WTC11 (cell line): ENCODE data around the gene SLC13A3. TPM values are rescaled to one million over a fixed set of nuclear protein-coding genes. Genes with fewer than 3 reads are reported as not detected.

Experiments used
- ATAC-seq: fragments of 200-7000 bp; cut with Tn5 transposase; 2 replicates; pipeline ENCODE4 v1.10.0; 2021; ENCODE audit warnings: mild to moderate bottlenecking, moderate library complexity
- CTCF ChIA-PET: fragments of 300-600 bp; sonication (Branson Sonifier 250); formaldehyde crosslinking; loops from one replicate; lab custom pipeline; 2021; ENCODE audit warnings: antibody characterized with exemption; lab: Charles Lee
- POLR2A ChIA-PET: fragments of 350-600 bp; sonication (Branson Sonifier 250); formaldehyde crosslinking; loops from one replicate; lab custom pipeline; 2021; ENCODE audit warnings: antibody characterized with exemption; lab: Charles Lee
- DNase-seq: peaks from one replicate; pipeline ENCODE4 v3.0.0; 2021; ENCODE audit warnings: low spot score
- H3K27ac Mint-ChIP-seq: 2 replicates; pipeline ENCODE4 v1.8.0; 2021; ENCODE audit warnings: mixed read lengths
- H3K27me3 Mint-ChIP-seq: 2 replicates; pipeline ENCODE4 v1.8.0; 2021; ENCODE audit warnings: low read depth, mild to moderate bottlenecking, moderate library complexity, mixed read lengths
- H3K36me3 Mint-ChIP-seq: 2 replicates; pipeline ENCODE4 v1.8.0; 2021; ENCODE audit warnings: mixed read lengths
- H3K4me1 Mint-ChIP-seq: 2 replicates; pipeline ENCODE4 v1.8.0; 2022; ENCODE audit warnings: mixed read lengths
- H3K4me3 Mint-ChIP-seq: 2 replicates; pipeline ENCODE4 v1.8.0; 2021; ENCODE audit warnings: mild to moderate bottlenecking, moderate library complexity, mixed read lengths
- H3K9me3 Mint-ChIP-seq: 2 replicates; pipeline ENCODE4 v1.8.0; 2021; ENCODE audit warnings: mixed read lengths
- ATF1 ChIP-seq: sonication (generic); formaldehyde crosslinking; IDR thresholded peaks from 2 replicates; pipeline ENCODE4 v1.8.1; 2023; ENCODE audit warnings: mild to moderate bottlenecking, moderate library complexity, missing genetic modification reagents
- EMX1 ChIP-seq: fragments of 250-450 bp; sonication (Bioruptor Pico); IDR thresholded peaks from 2 replicates; pipeline ENCODE4 v1.8.0; 2021; ENCODE audit warnings: mild to moderate bottlenecking
- JUN ChIP-seq: sonication (generic); formaldehyde crosslinking; IDR thresholded peaks from 2 replicates; pipeline ENCODE4 v1.8.0; 2023; ENCODE audit warnings: mild to moderate bottlenecking, missing genetic modification reagents
- NFE2L1 ChIP-seq: sonication (generic); formaldehyde crosslinking; IDR thresholded peaks from 2 replicates; pipeline ENCODE4 v1.8.1; 2023; ENCODE audit warnings: missing genetic modification reagents
- NFYB ChIP-seq: sonication (generic); formaldehyde crosslinking; conservative IDR thresholded peaks from 2 replicates; pipeline ENCODE4 v1.8.0; 2022; ENCODE audit warnings: low read depth, missing genetic modification reagents
- RELA ChIP-seq: sonication (generic); formaldehyde crosslinking; IDR thresholded peaks from 2 replicates; pipeline ENCODE4 v1.8.1; 2022; ENCODE audit warnings: missing genetic modification reagents, mild to moderate bottlenecking, borderline replicate concordance
- RORB ChIP-seq: fragments of 250-450 bp; sonication (Bioruptor Pico); IDR thresholded peaks from 2 replicates; pipeline ENCODE4 v1.9.0; 2021; ENCODE audit warnings: mild to moderate bottlenecking
- SMAD3 ChIP-seq: sonication (generic); formaldehyde crosslinking; IDR thresholded peaks from 2 replicates; pipeline ENCODE4 v1.8.0; 2022; ENCODE audit warnings: missing genetic modification reagents, mild to moderate bottlenecking, borderline replicate concordance
- SOX15 ChIP-seq: fragments of 250-450 bp; sonication (Bioruptor Pico); IDR thresholded peaks from 2 replicates; pipeline ENCODE4 v1.9.0; 2021; ENCODE audit warnings: mild to moderate bottlenecking
- ZNF416 ChIP-seq: fragments of 250-450 bp; sonication (Bioruptor Pico); IDR thresholded peaks from 2 replicates; pipeline ENCODE4 v1.9.0; 2021; ENCODE audit warnings: mild to moderate bottlenecking, inconsistent platforms
- ZNF423 ChIP-seq: fragments of 250-450 bp; sonication (Bioruptor Pico); IDR thresholded peaks from 2 replicates; pipeline ENCODE4 v2.1.2; 2022; ENCODE audit warnings: mild to moderate bottlenecking, moderate library complexity
- total RNA-seq: library from RNA; stranded (reverse); gene quantifications from 3 replicates; pipeline ENCODE4 v1.2.3, GENCODE V29; 2021
- TF ChIP-seq, protein P1 (sequence below): sonication (generic); formaldehyde crosslinking; IDR thresholded peaks from 2 replicates; pipeline ENCODE4 v1.8.0; 2022; ENCODE audit warnings: missing genetic modification reagents
- TF ChIP-seq, protein P2 (sequence below): sonication (generic); formaldehyde crosslinking; conservative IDR thresholded peaks from 2 replicates; pipeline ENCODE4 v1.8.1; 2023; ENCODE audit warnings: mild to moderate bottlenecking, low read depth, missing genetic modification reagents, moderate library complexity
- TF ChIP-seq, protein P3 (sequence below): sonication (generic); formaldehyde crosslinking; IDR thresholded peaks from 2 replicates; pipeline ENCODE4 v1.8.1; 2023; ENCODE audit warnings: mild to moderate bottlenecking, missing genetic modification reagents, moderate library complexity
- TF ChIP-seq, protein P4 (sequence below): fragments of 250-450 bp; sonication (Bioruptor Pico); IDR thresholded peaks from 2 replicates; pipeline ENCODE4 v1.9.0; 2021; ENCODE audit warnings: mild to moderate bottlenecking
- TF ChIP-seq, protein P5 (sequence below): sonication (generic); formaldehyde crosslinking; IDR thresholded peaks from 2 replicates; pipeline ENCODE4 v1.8.1; 2023; ENCODE audit warnings: mild to moderate bottlenecking, missing genetic modification reagents
- TF ChIP-seq, protein P6 (sequence below): sonication (generic); formaldehyde crosslinking; IDR thresholded peaks from 2 replicates; pipeline ENCODE4 v1.8.0; 2023; ENCODE audit warnings: missing genetic modification reagents, mild to moderate bottlenecking, borderline replicate concordance

SLC13A3 gene
- total RNA-seq, 1 experiment from 2014 or later: 10.6 TPM

DNA sequence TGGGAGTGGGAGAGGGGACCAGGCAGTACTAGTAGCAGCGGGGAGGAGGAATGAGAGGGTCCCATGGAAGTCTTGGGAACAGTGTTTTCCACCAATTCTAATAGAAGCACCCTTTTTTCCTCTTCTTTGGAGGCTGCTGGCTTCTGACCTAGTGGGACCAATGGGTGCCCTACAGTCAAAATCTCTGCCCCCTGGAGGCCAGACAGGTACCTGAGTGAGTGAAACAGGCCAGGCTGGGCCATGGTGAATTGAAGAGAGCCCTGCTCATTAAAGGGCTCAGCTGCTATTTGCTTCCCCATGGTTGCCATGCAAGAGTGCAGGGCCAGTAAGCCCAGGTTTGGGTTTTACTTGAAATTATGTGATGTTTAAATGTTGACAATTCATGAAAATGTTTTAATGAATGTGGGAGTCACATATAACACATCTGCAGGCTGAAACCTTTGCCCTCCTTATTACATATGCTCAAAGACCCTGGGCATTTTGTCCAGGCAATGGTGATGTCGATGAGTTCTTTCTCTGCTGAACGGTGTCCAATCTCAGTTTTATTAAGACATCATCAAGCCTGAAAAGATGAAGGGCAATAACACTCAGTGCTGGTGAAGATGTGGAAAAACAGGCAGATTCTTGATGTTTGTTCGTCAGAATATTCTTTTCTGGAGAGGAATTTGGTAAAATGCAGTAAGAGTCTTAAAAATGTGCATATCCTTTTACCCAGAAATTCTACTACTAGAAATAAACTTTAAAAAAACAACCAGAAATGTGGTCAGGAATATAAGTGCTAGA, 58.5 kb downstream of the SLC13A3 start (continued):
- TF ChIP-seq, protein P1, sequence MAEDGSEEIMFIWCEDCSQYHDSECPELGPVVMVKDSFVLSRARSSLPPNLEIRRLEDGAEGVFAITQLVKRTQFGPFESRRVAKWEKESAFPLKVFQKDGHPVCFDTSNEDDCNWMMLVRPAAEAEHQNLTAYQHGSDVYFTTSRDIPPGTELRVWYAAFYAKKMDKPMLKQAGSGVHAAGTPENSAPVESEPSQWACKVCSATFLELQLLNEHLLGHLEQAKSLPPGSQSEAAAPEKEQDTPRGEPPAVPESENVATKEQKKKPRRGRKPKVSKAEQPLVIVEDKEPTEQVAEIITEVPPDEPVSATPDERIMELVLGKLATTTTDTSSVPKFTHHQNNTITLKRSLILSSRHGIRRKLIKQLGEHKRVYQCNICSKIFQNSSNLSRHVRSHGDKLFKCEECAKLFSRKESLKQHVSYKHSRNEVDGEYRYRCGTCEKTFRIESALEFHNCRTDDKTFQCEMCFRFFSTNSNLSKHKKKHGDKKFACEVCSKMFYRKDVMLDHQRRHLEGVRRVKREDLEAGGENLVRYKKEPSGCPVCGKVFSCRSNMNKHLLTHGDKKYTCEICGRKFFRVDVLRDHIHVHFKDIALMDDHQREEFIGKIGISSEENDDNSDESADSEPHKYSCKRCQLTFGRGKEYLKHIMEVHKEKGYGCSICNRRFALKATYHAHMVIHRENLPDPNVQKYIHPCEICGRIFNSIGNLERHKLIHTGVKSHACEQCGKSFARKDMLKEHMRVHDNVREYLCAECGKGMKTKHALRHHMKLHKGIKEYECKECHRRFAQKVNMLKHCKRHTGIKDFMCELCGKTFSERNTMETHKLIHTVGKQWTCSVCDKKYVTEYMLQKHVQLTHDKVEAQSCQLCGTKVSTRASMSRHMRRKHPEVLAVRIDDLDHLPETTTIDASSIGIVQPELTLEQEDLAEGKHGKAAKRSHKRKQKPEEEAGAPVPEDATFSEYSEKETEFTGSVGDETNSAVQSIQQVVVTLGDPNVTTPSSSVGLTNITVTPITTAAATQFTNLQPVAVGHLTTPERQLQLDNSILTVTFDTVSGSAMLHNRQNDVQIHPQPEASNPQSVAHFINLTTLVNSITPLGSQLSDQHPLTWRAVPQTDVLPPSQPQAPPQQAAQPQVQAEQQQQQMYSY (CRISPR knock-in tag): no peak
- TF ChIP-seq SOX15 (no peak), NFYB (CRISPR knock-in tag) (no peak), ATF1 (no peak), EMX1 (CRISPR knock-in tag) (no peak), JUN (CRISPR knock-in tag) (no peak), NFE2L1 (no peak), RELA (CRISPR knock-in tag) (no peak)
- TF ChIP-seq, protein P2, sequence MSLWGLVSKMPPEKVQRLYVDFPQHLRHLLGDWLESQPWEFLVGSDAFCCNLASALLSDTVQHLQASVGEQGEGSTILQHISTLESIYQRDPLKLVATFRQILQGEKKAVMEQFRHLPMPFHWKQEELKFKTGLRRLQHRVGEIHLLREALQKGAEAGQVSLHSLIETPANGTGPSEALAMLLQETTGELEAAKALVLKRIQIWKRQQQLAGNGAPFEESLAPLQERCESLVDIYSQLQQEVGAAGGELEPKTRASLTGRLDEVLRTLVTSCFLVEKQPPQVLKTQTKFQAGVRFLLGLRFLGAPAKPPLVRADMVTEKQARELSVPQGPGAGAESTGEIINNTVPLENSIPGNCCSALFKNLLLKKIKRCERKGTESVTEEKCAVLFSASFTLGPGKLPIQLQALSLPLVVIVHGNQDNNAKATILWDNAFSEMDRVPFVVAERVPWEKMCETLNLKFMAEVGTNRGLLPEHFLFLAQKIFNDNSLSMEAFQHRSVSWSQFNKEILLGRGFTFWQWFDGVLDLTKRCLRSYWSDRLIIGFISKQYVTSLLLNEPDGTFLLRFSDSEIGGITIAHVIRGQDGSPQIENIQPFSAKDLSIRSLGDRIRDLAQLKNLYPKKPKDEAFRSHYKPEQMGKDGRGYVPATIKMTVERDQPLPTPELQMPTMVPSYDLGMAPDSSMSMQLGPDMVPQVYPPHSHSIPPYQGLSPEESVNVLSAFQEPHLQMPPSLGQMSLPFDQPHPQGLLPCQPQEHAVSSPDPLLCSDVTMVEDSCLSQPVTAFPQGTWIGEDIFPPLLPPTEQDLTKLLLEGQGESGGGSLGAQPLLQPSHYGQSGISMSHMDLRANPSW: no peak
- TF ChIP-seq, protein P3, sequence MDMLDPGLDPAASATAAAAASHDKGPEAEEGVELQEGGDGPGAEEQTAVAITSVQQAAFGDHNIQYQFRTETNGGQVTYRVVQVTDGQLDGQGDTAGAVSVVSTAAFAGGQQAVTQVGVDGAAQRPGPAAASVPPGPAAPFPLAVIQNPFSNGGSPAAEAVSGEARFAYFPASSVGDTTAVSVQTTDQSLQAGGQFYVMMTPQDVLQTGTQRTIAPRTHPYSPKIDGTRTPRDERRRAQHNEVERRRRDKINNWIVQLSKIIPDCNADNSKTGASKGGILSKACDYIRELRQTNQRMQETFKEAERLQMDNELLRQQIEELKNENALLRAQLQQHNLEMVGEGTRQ (CRISPR knock-in tag): no peak

DNA sequence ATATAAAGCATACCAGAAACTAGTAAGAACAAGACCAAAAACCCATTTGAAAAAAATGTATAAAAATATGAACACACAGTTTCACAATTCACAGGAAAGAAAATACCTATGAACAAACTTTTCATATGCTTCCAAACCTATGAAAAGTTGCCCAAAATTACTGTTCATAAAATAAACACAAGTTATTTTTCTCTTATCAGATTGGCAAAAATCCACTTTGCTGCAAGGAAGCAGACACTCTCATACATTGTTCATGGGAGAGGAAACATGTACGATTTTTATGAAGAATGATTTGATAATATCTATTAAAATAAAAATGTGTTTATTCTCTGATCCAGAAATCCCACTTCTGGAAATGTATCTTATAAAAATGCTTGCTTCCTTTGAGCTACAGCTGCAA, 60.8 kb downstream of the SLC13A3 start:
- POLR2A ChIA-PET: no interaction called here
- no peak for ATAC-seq
- H3K27ac Mint-ChIP-seq: no peak overlapping the region
- CTCF ChIA-PET: interaction anchor here (1.5 kb wide), 1 partner anchor 28 kb away, joined by 4 read pairs; no protein-coding TSS in a partner anchor
- H3K4me1 Mint-ChIP-seq: peaks cover 14% of the 10 kb centered on the region
- H3K36me3 Mint-ChIP-seq: peaks cover 13% of the 10 kb centered on the region
- no peak overlapping the region for H3K4me3 Mint-ChIP-seq
- peaks cover 13% of the 10 kb centered on the region for H3K9me3 Mint-ChIP-seq
- DNase-seq: no peak
- no peaks in the 10 kb centered on the region for H3K27me3 Mint-ChIP-seq
- TF ChIP-seq RORB (CRISPR knock-in tag) (no peak), ZNF423 (CRISPR knock-in tag) (no peak), ZNF416 (CRISPR knock-in tag) (no peak), SMAD3 (CRISPR knock-in tag) (no peak)
- TF ChIP-seq, protein P2: no peak
- TF ChIP-seq, protein P4, sequence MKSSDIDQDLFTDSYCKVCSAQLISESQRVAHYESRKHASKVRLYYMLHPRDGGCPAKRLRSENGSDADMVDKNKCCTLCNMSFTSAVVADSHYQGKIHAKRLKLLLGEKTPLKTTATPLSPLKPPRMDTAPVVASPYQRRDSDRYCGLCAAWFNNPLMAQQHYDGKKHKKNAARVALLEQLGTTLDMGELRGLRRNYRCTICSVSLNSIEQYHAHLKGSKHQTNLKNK (CRISPR knock-in tag): no peak
- TF ChIP-seq, protein P5, sequence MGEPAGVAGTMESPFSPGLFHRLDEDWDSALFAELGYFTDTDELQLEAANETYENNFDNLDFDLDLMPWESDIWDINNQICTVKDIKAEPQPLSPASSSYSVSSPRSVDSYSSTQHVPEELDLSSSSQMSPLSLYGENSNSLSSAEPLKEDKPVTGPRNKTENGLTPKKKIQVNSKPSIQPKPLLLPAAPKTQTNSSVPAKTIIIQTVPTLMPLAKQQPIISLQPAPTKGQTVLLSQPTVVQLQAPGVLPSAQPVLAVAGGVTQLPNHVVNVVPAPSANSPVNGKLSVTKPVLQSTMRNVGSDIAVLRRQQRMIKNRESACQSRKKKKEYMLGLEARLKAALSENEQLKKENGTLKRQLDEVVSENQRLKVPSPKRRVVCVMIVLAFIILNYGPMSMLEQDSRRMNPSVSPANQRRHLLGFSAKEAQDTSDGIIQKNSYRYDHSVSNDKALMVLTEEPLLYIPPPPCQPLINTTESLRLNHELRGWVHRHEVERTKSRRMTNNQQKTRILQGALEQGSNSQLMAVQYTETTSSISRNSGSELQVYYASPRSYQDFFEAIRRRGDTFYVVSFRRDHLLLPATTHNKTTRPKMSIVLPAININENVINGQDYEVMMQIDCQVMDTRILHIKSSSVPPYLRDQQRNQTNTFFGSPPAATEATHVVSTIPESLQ (CRISPR knock-in tag): no peak
- TF ChIP-seq, protein P6, sequence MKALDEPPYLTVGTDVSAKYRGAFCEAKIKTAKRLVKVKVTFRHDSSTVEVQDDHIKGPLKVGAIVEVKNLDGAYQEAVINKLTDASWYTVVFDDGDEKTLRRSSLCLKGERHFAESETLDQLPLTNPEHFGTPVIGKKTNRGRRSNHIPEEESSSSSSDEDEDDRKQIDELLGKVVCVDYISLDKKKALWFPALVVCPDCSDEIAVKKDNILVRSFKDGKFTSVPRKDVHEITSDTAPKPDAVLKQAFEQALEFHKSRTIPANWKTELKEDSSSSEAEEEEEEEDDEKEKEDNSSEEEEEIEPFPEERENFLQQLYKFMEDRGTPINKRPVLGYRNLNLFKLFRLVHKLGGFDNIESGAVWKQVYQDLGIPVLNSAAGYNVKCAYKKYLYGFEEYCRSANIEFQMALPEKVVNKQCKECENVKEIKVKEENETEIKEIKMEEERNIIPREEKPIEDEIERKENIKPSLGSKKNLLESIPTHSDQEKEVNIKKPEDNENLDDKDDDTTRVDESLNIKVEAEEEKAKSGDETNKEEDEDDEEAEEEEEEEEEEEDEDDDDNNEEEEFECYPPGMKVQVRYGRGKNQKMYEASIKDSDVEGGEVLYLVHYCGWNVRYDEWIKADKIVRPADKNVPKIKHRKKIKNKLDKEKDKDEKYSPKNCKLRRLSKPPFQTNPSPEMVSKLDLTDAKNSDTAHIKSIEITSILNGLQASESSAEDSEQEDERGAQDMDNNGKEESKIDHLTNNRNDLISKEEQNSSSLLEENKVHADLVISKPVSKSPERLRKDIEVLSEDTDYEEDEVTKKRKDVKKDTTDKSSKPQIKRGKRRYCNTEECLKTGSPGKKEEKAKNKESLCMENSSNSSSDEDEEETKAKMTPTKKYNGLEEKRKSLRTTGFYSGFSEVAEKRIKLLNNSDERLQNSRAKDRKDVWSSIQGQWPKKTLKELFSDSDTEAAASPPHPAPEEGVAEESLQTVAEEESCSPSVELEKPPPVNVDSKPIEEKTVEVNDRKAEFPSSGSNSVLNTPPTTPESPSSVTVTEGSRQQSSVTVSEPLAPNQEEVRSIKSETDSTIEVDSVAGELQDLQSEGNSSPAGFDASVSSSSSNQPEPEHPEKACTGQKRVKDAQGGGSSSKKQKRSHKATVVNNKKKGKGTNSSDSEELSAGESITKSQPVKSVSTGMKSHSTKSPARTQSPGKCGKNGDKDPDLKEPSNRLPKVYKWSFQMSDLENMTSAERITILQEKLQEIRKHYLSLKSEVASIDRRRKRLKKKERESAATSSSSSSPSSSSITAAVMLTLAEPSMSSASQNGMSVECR: no peak
